IPS-15b (cell line): Measurements from ENCODE around the gene CRIP1.

Source experiments
- H3K27me3 ChIP-seq: one replicate; pipeline ENCODE4 v1.6.1; 2013; ENCODE audit warnings: low read length; ENCODE audit not compliant: control insufficient read depth, insufficient read depth
- H3K36me3 ChIP-seq: one replicate; pipeline ENCODE4 v1.6.1; 2013; ENCODE audit warnings: low read length; ENCODE audit not compliant: control insufficient read depth, insufficient read depth
- H3K4me1 ChIP-seq: one replicate; pipeline ENCODE4 v1.6.1; 2013; ENCODE audit warnings: mild to moderate bottlenecking, low read length; ENCODE audit not compliant: control insufficient read depth, insufficient read depth
- H3K4me3 ChIP-seq: one replicate; pipeline ENCODE4 v1.5.1; 2013; ENCODE audit warnings: low read depth, low read length
- H3K9ac ChIP-seq: one replicate; pipeline ENCODE4 v1.6.1; 2013; ENCODE audit warnings: low read depth, mild to moderate bottlenecking, low read length
- H3K9me3 ChIP-seq: one replicate; pipeline ENCODE4 v1.6.1; 2013; ENCODE audit warnings: mild to moderate bottlenecking, low read length; ENCODE audit not compliant: control insufficient read depth, insufficient read depth

The CRIP1 gene

DNA sequence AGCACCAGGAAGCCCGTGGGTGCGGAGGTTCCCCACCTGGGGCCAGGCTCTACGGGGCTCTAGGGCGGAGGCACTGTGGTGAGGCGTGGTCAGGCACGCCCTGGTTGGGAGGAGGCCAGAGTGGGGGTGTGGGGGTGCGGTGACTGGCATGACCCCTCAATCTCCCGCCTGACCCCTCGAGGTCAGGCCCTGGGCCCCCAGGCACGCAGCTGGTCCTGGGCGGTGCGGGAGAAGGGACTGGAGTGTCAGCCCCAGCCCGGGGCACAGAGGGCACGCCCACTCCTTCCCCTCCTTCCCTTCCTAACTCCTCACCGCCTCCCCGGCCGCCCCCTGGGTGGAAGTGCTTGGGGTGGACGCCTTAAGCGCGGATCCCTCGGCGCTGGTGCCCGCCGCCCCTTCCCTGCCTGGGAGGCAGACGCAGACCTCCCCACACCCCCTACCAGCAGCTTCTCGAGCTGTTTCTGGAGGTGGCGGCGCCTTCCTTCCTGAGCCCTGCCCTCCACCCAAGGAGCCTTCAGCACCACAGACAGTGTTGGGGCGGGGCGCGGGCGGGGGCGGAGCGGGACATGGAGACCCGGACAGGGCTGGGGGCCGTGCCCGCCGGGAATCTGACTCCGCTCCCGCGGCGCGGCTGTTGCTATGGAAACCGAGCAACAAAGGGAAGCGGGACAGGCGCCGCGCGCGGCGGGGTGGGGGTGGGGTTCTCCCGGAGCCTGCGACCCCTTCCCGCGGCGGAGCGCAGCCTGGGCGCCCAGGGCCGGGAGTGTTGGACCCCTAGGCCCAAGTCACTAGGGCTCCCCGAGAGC is 12.8 kb upstream of the CRIP1 start:
- H3K9ac ChIP-seq: no peak overlapping the region
- H3K4me1 ChIP-seq: no peaks in the 10 kb centered on the region
- peak overlapping the region; percentile 37 for H3K4me3 ChIP-seq
- H3K27me3 ChIP-seq: peaks cover 30% of the 10 kb centered on the region
- peaks cover 5% of the 10 kb centered on the region for H3K36me3 ChIP-seq
- H3K9me3 ChIP-seq: no peaks in the 10 kb centered on the region

DNA sequence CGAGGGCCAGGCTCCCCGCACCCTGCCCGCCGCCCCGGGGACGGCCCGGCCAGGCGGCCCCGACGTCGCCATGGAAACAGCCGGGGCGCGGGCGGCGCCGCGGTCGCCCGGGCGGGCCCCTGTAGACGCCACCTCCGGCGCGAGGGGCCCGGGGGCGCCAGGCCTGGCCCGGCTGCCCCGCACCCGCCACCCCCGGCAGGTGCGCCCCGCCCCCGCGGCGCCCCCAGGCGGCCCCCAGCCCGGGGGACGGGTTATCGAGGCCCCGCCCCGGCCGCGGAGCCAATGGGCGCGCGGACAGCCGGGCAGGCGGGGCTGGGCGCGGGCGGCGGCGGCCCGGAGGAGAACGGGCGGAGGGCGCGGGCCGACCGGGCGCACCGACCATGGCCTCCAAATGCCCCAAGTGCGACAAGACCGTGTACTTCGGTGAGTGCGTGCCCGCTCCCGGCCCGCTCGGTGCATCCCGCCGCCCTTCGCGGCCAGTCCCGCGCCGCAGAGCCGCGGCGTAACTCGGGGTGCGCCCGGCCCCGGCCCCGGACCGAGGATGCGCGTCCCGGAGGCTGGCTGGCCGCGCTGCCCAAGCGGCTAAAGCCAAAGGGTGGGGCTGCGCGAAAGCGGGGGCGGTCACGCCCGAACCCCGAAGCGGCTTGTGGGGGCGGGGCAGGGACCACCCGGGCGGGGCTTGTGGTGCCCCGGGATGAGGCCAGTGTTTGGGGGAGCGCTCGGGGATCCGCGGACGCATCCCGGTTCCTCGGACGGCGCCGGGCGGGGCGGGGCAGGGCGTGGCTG is 12.0 kb upstream of the CRIP1 start, which contains the start of gene CRIP2:
Gene CRIP2 (plus strand): TSS at position 339 of the 786 bp plus-strand sequence. CDS start 42 bp downstream, at position 381.
- H3K9ac ChIP-seq: peak within 1 kb of the TSS; percentile 37
- peaks cover 36% of the 10 kb centered on the region for H3K27me3 ChIP-seq
- no peaks in the 10 kb centered on the region for H3K9me3 ChIP-seq
- peak within 1 kb of the TSS; percentile 54 for H3K4me3 ChIP-seq
- no peaks in the 10 kb centered on the region for H3K4me1 ChIP-seq
- H3K36me3 ChIP-seq: no peaks in the 10 kb centered on the region

DNA sequence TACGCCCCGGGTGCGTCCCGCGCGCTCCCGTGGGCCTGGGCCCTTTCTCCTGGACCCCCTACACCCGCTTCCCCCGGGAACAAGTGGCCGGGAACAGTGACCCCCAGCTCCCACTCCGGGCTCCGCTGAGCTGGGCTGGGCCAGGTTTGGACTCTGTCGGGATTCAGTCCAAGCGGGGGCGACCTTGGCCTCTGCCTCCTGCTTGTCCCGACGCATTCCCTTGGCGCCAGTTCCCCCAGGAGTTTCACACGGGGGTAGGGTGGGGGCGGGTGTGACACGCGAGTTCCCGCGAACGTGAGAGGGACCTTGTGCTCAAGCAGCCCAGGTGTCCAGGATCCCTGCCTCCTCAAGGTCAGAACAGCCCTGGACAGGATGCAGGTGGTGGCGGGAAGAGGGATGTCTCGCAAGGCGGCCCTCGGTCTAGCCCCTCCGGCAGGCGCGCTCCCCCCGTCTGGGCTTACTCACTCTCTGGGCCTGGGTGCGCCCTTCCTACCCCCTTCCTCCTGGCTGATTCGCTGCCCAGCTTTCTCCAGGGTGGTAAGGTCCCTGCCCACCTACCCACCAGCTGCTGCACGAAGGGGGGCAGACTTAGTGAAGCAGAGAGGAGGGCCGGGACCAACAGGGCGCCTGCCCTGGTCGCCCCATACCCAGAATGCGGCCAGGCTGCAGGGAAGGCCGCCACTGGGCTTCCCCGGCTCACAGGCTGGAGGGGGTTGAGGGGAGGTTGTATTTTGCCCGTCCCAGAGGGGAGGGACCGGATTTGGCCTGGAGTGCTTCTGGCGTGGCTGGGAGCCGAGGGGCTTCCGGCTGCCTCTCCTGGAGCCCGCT is 11.2 kb upstream of the CRIP1 start:
- Histone ChIP-seq H3K27me3 (peaks cover 44% of the 10 kb centered on the region), H3K36me3 (peaks cover 3% of the 10 kb centered on the region), H3K4me1 (no peaks in the 10 kb centered on the region), H3K9ac (peak overlapping the region; percentile 37), H3K9me3 (no peaks in the 10 kb centered on the region), H3K4me3 (peak overlapping the region; percentile 54)

DNA sequence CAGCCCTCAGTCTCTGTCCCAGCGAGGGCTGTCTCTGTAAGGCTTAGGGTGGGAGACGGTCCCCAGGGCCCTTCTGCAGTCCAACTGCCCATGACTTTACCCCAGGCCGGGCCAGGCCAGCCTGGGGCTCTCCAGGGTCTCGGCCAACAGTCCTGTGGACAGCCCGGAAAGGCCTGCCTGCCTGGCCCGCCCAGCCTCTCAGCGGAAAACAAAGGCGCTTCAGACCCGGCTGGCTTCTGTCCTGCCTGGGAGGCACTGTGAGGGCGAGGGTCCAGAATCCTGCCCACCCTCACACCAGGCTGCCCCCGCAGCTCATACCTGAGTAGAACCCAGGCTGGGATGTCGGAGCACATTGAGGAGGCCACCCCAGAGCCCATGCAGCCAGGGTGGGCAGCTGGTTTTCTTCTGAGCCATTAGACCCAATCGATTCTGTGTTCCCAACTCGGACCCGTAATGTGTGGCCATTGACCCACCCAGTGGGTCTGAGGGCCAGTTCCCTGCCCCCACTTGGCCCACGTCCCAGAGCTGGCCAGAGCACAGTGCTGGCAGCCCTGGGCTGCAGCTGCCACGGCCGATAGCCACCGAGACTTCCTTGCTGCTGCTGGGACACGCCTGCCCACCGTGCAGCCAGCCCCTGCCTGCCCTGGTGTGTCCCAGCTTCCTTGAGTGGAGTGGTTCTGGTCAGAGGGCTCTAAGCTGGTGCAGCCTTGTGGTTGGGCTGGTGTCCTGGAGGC is 10.4 kb upstream of the CRIP1 start:
- no peaks in the 10 kb centered on the region for H3K9me3 ChIP-seq
- H3K36me3 ChIP-seq: peaks cover 3% of the 10 kb centered on the region
- no peak overlapping the region for H3K9ac ChIP-seq
- H3K4me3 ChIP-seq: peak overlapping the region; percentile 54
- H3K4me1 ChIP-seq: no peaks in the 10 kb centered on the region
- H3K27me3 ChIP-seq: peaks cover 51% of the 10 kb centered on the region

DNA sequence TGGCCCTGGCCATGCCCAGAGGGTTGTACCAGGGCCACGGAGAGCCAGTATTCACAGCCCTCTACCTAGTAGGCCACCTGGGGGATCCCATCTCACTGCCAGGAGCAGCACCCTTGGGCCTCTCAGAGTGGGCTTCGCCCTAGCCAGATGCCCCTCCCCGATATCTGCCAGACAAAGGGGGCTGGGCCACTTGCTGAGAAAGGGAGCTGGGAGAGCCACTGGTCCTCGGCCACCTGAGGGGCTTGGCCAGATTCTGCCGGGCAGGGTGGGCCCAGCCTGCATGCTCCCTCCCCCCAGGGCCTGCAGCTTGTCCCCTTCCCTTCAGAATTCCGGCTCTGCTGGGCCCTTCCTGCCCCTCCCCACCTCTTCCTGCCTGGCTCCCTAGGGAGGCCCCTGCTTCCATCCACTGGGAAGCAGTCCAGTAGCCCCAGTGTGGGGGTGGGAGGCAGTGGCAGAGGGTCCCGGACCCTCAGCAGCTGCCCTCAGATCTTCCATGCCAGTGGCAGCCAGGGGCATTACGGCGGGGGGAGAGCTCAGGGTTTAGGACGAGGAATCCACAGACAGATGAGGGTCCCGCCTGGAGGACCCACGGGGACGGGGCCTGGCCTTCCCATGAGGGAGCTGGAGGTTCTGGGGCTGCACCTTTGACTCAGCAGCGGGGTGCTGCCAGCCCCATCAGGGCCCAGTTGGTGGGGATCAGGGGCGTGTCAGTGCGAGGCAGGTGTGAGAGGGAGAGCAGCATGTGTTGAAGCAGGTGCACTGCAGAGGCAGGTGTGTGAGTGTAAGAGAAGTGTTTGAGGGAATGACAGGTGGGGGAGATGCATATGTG is 9.6 kb upstream of the CRIP1 start:
- Histone ChIP-seq H3K9ac (no peak overlapping the region), H3K4me1 (peaks cover 1% of the 10 kb centered on the region), H3K4me3 (no peak overlapping the region), H3K27me3 (peaks cover 55% of the 10 kb centered on the region), H3K36me3 (peaks cover 3% of the 10 kb centered on the region), H3K9me3 (no peaks in the 10 kb centered on the region)

DNA sequence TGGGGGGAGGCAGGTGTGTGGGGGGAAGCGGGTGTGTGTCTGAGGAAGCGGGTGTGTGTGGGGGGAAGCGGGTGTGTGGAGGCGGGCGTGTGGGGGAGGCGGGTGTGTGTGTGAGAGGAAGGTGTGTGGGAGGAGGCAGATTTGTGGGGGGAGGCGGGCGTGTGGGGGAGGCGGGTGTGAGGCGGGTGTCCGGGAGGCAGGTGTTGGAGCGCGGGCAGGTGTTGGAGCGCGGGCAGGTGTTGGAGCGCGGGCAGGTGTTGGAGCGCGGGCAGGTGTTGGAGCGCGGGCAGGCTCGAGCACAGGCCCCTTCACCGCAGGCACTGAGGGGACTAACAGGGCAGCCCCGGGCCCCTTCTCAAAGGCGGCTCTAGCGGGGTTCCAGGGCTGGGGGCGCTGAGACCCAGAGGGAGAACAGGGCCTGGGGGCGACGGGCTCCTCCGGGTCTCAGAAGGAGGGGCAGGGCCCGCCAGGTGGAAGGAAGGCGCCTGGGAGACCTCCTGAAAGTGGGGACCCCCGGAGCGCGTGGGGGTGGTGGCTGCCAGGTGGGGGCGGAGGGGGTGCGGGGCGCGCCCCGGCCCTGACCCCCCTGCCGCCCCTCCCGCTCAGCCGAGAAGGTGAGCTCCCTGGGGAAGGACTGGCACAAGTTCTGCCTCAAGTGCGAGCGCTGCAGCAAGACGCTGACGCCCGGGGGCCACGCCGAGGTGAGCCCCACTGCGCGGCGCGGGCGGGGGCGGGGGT is 8.9 kb upstream of the CRIP1 start:
- Histone ChIP-seq H3K9ac (no peak overlapping the region), H3K36me3 (peaks cover 3% of the 10 kb centered on the region), H3K9me3 (no peaks in the 10 kb centered on the region), H3K4me3 (no peak overlapping the region), H3K4me1 (peaks cover 3% of the 10 kb centered on the region), H3K27me3 (peaks cover 59% of the 10 kb centered on the region)

DNA sequence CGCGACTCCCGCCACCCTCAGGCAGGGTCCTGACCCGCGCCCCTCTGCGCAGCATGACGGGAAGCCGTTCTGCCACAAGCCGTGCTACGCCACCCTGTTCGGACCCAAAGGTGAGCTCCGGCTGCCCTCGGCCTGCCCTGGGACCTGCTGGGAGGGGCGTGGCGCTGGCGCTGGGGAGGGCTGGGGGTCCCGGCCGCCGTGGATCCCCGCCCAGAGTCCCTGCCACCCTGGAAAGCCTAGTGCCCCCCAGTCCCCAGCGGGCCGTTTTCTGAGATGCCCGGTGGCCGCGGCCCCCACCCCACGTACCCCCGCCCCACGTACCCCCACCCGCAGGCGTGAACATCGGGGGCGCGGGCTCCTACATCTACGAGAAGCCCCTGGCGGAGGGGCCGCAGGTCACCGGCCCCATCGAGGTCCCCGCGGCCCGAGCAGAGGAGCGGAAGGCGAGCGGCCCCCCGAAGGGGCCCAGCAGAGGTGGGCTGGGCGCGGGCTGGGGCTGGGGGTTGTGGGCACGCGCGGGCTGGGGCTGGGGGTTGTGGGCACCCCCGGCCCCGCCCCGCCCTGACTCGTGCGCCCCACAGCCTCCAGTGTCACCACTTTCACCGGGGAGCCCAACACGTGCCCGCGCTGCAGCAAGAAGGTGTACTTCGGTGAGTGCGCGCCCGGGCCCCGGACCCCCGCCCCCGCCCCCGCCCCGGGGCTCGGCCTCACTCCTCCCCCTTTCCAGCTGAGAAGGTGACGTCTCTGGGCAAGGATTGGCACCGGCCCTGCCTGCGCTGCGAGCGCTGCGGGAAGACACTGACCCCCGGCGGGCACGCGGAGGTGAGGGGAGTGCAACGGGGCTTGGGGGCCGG is 8.1 kb upstream of the CRIP1 start:
- peaks cover 59% of the 10 kb centered on the region for H3K27me3 ChIP-seq
- peaks cover 3% of the 10 kb centered on the region for H3K4me1 ChIP-seq
- H3K9me3 ChIP-seq: no peaks in the 10 kb centered on the region
- no peak overlapping the region for H3K9ac ChIP-seq
- H3K36me3 ChIP-seq: peaks cover 3% of the 10 kb centered on the region
- no peak overlapping the region for H3K4me3 ChIP-seq

DNA sequence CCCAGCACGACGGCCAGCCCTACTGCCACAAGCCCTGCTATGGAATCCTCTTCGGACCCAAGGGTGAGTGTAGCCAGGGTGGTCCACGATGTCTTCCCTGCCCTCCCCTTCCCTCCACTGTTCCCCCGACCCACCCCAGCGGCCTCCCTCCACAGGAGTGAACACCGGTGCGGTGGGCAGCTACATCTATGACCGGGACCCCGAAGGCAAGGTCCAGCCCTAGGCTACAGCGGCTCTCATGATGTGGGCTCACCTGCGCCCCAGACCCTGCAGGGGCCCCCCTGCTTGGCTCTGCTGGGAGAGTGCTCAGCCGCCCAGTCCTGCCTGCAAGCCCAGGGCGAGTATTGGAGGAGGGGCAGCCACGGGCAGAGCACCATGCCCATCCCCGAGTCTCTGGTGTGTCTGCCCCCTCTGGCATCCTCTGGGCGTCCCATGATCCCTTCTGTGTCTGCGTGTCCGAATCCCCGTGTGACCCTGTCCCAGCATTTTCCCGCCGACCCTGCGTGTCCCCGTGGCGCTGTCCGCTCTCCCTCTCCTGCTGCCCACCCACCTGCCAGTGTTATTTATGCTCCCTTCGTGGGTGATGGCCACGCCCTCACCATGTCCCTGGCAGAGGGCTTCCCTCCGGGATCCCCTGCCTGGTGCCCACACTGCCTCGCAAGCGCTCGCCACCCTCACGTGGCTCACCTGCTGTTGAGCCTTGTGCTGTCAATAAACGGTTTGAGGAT is 7.1 kb upstream of the CRIP1 start:
- Histone ChIP-seq H3K9ac (no peak overlapping the region), H3K9me3 (no peaks in the 10 kb centered on the region), H3K27me3 (peaks cover 62% of the 10 kb centered on the region), H3K36me3 (peaks cover 3% of the 10 kb centered on the region), H3K4me1 (peaks cover 3% of the 10 kb centered on the region), H3K4me3 (peak overlapping the region; percentile 28)

DNA sequence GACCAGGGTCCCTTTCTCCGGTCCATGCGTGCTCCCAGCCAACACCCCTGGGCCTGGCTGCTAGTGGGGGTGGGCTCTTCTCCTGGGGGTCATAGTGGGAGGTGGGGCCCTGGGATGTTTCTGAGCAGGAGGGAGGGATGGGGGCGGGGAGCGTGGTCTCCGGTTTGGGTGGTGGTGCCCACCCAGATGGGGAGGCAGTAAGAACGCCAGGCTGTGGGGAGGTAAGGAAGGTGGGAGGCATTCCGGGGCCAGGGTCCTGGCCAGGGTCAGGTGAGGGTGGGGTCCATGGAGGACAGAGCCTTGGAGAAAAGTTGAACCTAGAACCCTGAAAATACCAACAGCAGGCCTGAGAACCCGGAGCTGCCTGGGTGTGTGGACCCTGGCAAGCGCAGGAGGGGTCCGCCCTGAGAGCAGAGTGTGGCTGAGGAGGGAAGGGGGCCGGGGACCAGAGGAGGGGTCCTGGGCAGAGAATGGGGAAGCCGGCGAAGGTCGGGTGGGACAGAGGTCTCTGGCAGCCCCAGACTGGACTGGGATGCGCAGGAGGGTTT is 6.4 kb upstream of the CRIP1 start:
- Histone ChIP-seq H3K4me1 (peaks cover 3% of the 10 kb centered on the region), H3K9ac (no peak overlapping the region), H3K36me3 (peaks cover 3% of the 10 kb centered on the region), H3K4me3 (peak overlapping the region; percentile 28), H3K9me3 (no peaks in the 10 kb centered on the region), H3K27me3 (peaks cover 66% of the 10 kb centered on the region)
